Caco-2 (cell line): ENCODE results near the gene VOPP1. TPM values are rescaled to one million over a fixed set of nuclear protein-coding genes. Genes with fewer than 3 reads are reported as not detected.

ENCODE experiments used
- BruUV-seq: library from RNA; stranded (reverse); fragments of 400-500 nt; replicated peaks from 2 replicates; lab custom pipeline; 2021; lab: Mats Ljungman, UMichigan
- CTCF ChIA-PET: fragments of 300-600 bp; sonication (Branson Sonifier 250); formaldehyde crosslinking; loops from one replicate; lab custom pipeline; 2022; ENCODE audit warnings: antibody characterized with exemption; lab: Charles Lee
- POLR2A ChIA-PET: fragments of 300-600 bp; sonication (Branson Sonifier 250); formaldehyde crosslinking; loops from one replicate; lab custom pipeline; 2022; ENCODE audit warnings: antibody characterized with exemption; lab: Charles Lee
- DNase-seq, 2 experiments: peaks; one replicate each; pipeline versions ENCODE4 v3.0.0 to v3.0.0-alpha.2; 2020 to 2022
- H3K27me3 ChIP-seq: replicated peaks from 2 replicates; pipeline ENCODE4 v1.6.0; 2011; ENCODE audit warnings: low read length; ENCODE audit not compliant: control insufficient read depth, insufficient read depth
- H3K36me3 ChIP-seq: 2 replicates; pipeline ENCODE4 v1.5.1; 2011; ENCODE audit warnings: low read length; ENCODE audit not compliant: control insufficient read depth, insufficient read depth
- H3K4me1 ChIP-seq: fragments of 250-450 bp; sonication (Bioruptor Pico); 2 replicates; pipeline ENCODE4 v1.5.1; 2020; ENCODE audit warnings: mild to moderate bottlenecking
- H3K4me3 ChIP-seq: 2 replicates; pipeline ENCODE4 v1.5.1; 2011; ENCODE audit warnings: low read depth, mild to moderate bottlenecking, control low read depth, low read length
- H3K9me3 ChIP-seq: fragments of 250-450 bp; sonication (Bioruptor Pico); 2 replicates; pipeline ENCODE4 v1.5.1; 2020; ENCODE audit warnings: mild to moderate bottlenecking, moderate library complexity
- H3K27ac Mint-ChIP-seq: one replicate; pipeline ENCODE4 v1.8.0; 2022; ENCODE audit warnings: mixed read lengths; ENCODE audit not compliant: unreplicated experiment
- H3K27me3 Mint-ChIP-seq: one replicate; pipeline ENCODE4 v1.8.0; 2022; ENCODE audit warnings: mixed read lengths; ENCODE audit not compliant: insufficient read depth, unreplicated experiment
- H3K36me3 Mint-ChIP-seq: one replicate; pipeline ENCODE4 v1.8.0; 2022; ENCODE audit warnings: mild to moderate bottlenecking, mixed read lengths; ENCODE audit not compliant: insufficient read depth, unreplicated experiment
- H3K4me1 Mint-ChIP-seq: one replicate; pipeline ENCODE4 v1.8.0; 2022; ENCODE audit warnings: low read depth, mixed read lengths; ENCODE audit not compliant: unreplicated experiment
- H3K4me3 Mint-ChIP-seq: one replicate; pipeline ENCODE4 v1.8.0; 2022; ENCODE audit warnings: mild to moderate bottlenecking, moderate library complexity, mixed read lengths; ENCODE audit not compliant: unreplicated experiment
- H3K9me3 Mint-ChIP-seq: one replicate; pipeline ENCODE4 v1.8.0; 2022; ENCODE audit warnings: mixed read lengths; ENCODE audit not compliant: unreplicated experiment
- intact Hi-C: fragments of 100-400 bp; cut with micrococcal nuclease; formaldehyde crosslinking; loops from one replicate; pipeline ENCODE4 v1.10.0; 2022; ENCODE audit not compliant: unreplicated experiment
- total RNA-seq: library from RNA; stranded (reverse); gene quantifications from 2 replicates; pipeline ENCODE4 v1.2.3, GENCODE V29; 2022
- TF ChIP-seq, protein P1 (sequence below), 2 experiments: fragments of 200-600 bp in 1 of 2; IDR thresholded peaks; 1 replicate in 1 of 2; 2 replicates in 1 of 2; pipeline versions ENCODE4 v1.5.1 to v1.8.0; 2011 to 2022; ENCODE audit warnings: antibody characterized with exemption in 1 of 2, control low read depth in 1 of 2, inconsistent platforms in 1 of 2, low read depth in 1 of 2, low read length in 1 of 2, mild to moderate bottlenecking in 1 of 2, moderate library complexity in 1 of 2; ENCODE audit not compliant: insufficient read depth in 1 of 2, severe bottlenecking in 1 of 2, unreplicated experiment in 1 of 2

Gene VOPP1
- total RNA-seq, 1 experiment from 2014 or later = 46.8 TPM

DNA sequence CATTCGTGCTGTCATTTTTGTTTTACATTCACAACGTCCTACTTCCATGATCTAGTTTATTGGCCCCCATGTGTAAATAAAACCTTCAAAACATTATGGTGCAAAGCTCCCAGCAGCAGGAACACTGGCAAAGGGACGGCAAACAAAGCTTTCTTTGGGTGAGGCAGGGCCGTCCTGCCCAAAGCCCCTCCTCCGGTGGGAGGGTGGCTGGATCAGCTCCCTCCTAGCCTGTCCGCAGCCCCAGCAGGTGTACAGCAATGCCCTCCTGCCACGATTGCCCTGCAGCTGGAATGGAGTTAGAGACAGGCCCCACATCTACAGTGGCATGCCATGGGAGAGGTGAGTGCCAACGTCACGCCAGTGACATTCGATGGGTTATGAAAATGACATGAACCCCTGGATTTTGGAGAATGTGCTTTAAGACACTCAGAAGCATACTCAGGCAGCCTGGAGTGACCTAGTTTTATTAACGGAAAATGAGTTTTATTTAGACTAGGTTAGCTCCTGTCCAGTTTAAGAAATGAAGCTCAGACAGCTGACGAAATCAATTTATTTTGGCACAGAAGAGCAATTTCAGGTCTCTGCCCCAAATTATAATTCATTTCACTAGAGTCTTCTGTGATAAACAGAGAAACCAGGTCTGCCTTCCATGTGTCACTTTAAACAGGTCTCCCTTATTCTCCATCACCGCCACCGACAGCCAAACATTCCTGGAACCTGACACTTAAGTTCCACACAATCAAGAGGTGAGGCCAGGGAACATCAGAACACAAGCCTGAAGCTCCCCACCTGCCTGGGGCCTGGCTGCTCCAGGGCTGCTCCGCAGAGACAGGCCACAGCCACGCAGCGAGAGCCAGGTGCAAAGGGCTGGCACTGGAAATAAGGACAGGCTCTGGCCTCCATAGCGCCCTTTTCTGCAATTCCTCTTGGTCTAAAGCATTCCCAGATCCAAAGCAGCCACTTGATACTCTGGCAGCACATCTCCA lies 50.1 kb downstream of the VOPP1 start:
- H3K9me3 ChIP-seq = no peaks in the 10 kb centered on the region
- H3K4me1 ChIP-seq = no peaks in the 10 kb centered on the region
- Mint-ChIP-seq H3K27ac (no peak overlapping the region), H3K36me3 (no peaks in the 10 kb centered on the region), H3K4me3 (no peak overlapping the region), H3K27me3 (no peaks in the 10 kb centered on the region), H3K4me1 (no peaks in the 10 kb centered on the region), H3K9me3 (no peaks in the 10 kb centered on the region)
- ChIA-PET POLR2A (no interaction called here), CTCF (no interaction called here)
- intact Hi-C loops = no loop called here
- no peaks in the 10 kb centered on the region for H3K27me3 ChIP-seq
- BruUV-seq = no TSS peak
- DNase-seq = no peak
- H3K36me3 ChIP-seq = no peaks in the 10 kb centered on the region
- no peak overlapping the region for H3K4me3 ChIP-seq
- TF ChIP-seq, protein P1, sequence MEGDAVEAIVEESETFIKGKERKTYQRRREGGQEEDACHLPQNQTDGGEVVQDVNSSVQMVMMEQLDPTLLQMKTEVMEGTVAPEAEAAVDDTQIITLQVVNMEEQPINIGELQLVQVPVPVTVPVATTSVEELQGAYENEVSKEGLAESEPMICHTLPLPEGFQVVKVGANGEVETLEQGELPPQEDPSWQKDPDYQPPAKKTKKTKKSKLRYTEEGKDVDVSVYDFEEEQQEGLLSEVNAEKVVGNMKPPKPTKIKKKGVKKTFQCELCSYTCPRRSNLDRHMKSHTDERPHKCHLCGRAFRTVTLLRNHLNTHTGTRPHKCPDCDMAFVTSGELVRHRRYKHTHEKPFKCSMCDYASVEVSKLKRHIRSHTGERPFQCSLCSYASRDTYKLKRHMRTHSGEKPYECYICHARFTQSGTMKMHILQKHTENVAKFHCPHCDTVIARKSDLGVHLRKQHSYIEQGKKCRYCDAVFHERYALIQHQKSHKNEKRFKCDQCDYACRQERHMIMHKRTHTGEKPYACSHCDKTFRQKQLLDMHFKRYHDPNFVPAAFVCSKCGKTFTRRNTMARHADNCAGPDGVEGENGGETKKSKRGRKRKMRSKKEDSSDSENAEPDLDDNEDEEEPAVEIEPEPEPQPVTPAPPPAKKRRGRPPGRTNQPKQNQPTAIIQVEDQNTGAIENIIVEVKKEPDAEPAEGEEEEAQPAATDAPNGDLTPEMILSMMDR (IDR thresholded peaks at IDR 0.05; ENCODE audit: insufficient read depth in 1 of 2, low read depth in 1 of 2, low read length in 1 of 2, severe bottlenecking in 1 of 2, unreplicated experiment in 1 of 2) = no peak

DNA sequence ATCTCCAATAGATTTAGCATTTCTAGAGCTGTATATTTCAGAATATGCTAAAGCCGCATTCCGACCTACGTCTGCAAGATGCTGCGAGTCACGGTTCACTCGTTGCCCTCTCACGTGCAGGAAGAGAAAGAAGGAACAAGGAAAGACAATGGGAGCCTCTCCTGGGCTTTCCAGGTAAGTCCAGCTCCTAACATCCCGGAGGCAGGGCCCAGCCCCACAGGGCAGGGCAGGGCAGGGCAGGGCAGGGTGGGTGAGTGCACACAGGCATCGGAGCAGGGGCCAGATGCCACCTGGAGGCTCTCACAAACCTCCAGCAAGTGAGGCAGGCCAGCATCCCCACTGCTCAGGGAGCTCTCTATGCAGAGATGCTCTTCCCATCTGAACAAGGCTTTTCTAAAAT lies 50.8 kb downstream of the VOPP1 start:
- Mint-ChIP-seq H3K27ac (no peak overlapping the region), H3K4me3 (no peak overlapping the region), H3K9me3 (no peaks in the 10 kb centered on the region), H3K4me1 (no peaks in the 10 kb centered on the region), H3K36me3 (no peaks in the 10 kb centered on the region), H3K27me3 (no peaks in the 10 kb centered on the region)
- Histone ChIP-seq H3K4me1 (no peaks in the 10 kb centered on the region), H3K36me3 (no peaks in the 10 kb centered on the region), H3K27me3 (no peaks in the 10 kb centered on the region), H3K9me3 (no peaks in the 10 kb centered on the region), H3K4me3 (no peak overlapping the region)
- POLR2A ChIA-PET = no interaction called here
- TF ChIP-seq, protein P1 (IDR thresholded peaks at IDR 0.05; ENCODE audit: insufficient read depth in 1 of 2, low read depth in 1 of 2, low read length in 1 of 2, severe bottlenecking in 1 of 2, unreplicated experiment in 1 of 2) = no peak
- intact Hi-C loops = no loop called here
- CTCF ChIA-PET = no interaction called here
- no peak for DNase-seq
- BruUV-seq = no TSS peak

DNA sequence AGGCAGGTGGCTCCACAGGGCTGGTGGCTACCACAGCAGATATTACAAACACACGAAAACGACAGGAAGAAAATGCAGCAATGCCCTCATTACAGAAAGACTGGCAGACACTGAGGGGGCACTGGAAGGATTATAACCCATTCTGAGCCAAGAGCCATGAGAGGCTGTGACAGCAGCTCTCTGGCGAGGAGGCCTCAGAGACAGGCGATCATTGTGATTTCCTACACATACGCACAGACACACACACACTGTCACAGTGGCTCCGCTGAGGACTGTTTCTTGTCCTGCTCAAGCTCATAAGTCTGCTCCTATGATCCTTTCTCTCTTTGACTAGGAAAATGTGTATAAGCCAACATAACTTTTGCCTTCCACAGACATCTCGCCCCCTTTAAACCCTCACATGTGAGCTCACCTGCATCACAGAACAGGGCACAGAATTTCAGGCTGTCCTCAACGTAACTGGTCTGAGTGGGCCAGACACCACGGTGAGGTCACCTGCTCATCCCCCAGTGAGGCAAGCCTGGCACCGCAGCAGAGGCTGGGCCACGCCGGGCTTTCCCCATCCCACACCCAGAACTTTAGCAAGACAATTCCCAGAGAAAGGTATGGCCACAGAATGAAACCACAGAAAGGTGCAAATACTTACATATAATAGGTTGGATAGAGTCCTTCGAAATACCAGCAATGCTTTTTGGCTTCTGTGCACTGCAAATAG lies 51.7 kb downstream of the VOPP1 start:
- DNase-seq = no peak
- Histone ChIP-seq H3K9me3 (no peaks in the 10 kb centered on the region), H3K4me1 (no peaks in the 10 kb centered on the region), H3K4me3 (no peak overlapping the region), H3K27me3 (no peaks in the 10 kb centered on the region), H3K36me3 (no peaks in the 10 kb centered on the region)
- intact Hi-C loops = no loop called here
- CTCF ChIA-PET = no interaction called here
- TF ChIP-seq, protein P1 (IDR thresholded peaks at IDR 0.05; ENCODE audit: insufficient read depth in 1 of 2, low read depth in 1 of 2, low read length in 1 of 2, severe bottlenecking in 1 of 2, unreplicated experiment in 1 of 2) = no peak
- POLR2A ChIA-PET = no interaction called here
- Mint-ChIP-seq H3K9me3 (no peaks in the 10 kb centered on the region), H3K36me3 (no peaks in the 10 kb centered on the region), H3K27ac (no peak overlapping the region), H3K4me3 (no peak overlapping the region), H3K4me1 (no peaks in the 10 kb centered on the region), H3K27me3 (no peaks in the 10 kb centered on the region)
- no TSS peak for BruUV-seq
